ENCODE measurements around the gene KCNF1.

DNA sequence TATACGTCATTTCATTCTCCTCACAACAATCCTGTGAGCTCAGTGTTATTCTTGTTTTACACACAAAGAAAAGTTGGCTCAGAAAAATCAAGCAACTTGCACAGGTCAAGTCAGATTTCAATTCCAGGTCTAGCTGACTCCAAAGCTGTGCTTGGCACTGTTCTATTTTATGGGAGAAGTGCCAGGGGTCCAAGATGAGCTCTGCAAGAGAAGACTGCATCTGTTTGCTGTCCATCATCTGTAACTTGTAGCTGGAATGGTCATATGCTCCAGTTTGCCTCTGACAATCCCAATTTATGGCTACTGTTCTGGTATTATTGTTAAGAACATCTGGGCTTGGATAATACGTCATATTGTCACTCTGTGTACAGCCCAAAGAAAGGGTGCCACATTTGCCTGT is 28.9 kb downstream of the KCNF1 start:
- no peak for TF ChIP-seq SRF (IDR thresholded peaks at IDR 0.05; ENCODE audit: low read depth, low read length)
- TF ChIP-seq, protein P1, sequence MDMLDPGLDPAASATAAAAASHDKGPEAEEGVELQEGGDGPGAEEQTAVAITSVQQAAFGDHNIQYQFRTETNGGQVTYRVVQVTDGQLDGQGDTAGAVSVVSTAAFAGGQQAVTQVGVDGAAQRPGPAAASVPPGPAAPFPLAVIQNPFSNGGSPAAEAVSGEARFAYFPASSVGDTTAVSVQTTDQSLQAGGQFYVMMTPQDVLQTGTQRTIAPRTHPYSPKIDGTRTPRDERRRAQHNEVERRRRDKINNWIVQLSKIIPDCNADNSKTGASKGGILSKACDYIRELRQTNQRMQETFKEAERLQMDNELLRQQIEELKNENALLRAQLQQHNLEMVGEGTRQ (IDR thresholded peaks at IDR 0.05; ENCODE audit: low read length) = no peak
- TF ChIP-seq TBP (IDR thresholded peaks at IDR 0.05; ENCODE audit: low read depth, low read length) = no peak
- no peak for TF ChIP-seq EGR1 (IDR thresholded peaks at IDR 0.05; ENCODE audit: borderline replicate concordance, low read depth, low read length)
- TF ChIP-seq, protein P2, sequence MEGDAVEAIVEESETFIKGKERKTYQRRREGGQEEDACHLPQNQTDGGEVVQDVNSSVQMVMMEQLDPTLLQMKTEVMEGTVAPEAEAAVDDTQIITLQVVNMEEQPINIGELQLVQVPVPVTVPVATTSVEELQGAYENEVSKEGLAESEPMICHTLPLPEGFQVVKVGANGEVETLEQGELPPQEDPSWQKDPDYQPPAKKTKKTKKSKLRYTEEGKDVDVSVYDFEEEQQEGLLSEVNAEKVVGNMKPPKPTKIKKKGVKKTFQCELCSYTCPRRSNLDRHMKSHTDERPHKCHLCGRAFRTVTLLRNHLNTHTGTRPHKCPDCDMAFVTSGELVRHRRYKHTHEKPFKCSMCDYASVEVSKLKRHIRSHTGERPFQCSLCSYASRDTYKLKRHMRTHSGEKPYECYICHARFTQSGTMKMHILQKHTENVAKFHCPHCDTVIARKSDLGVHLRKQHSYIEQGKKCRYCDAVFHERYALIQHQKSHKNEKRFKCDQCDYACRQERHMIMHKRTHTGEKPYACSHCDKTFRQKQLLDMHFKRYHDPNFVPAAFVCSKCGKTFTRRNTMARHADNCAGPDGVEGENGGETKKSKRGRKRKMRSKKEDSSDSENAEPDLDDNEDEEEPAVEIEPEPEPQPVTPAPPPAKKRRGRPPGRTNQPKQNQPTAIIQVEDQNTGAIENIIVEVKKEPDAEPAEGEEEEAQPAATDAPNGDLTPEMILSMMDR (IDR thresholded peaks at IDR 0.05; ENCODE audit: control extremely low read depth in 1 of 3, insufficient read depth in 1 of 3, low read depth in 1 of 3, low read length in 3 of 3) = no peak
- no peak for TF ChIP-seq FOSL1 (IDR thresholded peaks at IDR 0.05; ENCODE audit: insufficient read depth, low read depth, low read length)
- TF ChIP-seq YY1 (IDR thresholded peaks at IDR 0.05; ENCODE audit: low read depth, low read length) = no peak
